DOHH2 (cell line): Measurements from ENCODE around the gene CACNA1D.

ENCODE experiments used
- H3F3A ChIP-seq: fragments of 200-600 bp; sonication (generic), shearing (Covaris generic); 2 replicates; pipeline ENCODE4 v1.6.0; 2016; ENCODE audit warnings: antibody characterized with exemption, mild to moderate bottlenecking; ENCODE audit not compliant: control insufficient read depth, insufficient read depth
- H3K27ac ChIP-seq: fragments of 200-600 bp; sonication (generic); 2 replicates; pipeline ENCODE4 v1.5.1; 2014; ENCODE audit warnings: low read depth, mild to moderate bottlenecking, low read length, moderate library complexity
- H3K27me3 ChIP-seq: fragments of 200-600 bp; sonication (generic); 2 replicates; pipeline ENCODE4 v1.6.1; 2014; ENCODE audit warnings: mild to moderate bottlenecking, low read length, mixed read lengths; ENCODE audit not compliant: control insufficient read depth
- H3K36me3 ChIP-seq: fragments of 200-600 bp; sonication (generic); 2 replicates; pipeline ENCODE4 v1.6.1; 2014; ENCODE audit warnings: mild to moderate bottlenecking, low read length, moderate library complexity, mixed read lengths; ENCODE audit not compliant: control insufficient read depth
- H3K4me1 ChIP-seq: fragments of 200-600 bp; sonication (generic); 2 replicates; pipeline ENCODE4 v1.6.1; 2014; ENCODE audit warnings: mild to moderate bottlenecking, low read length, mixed read lengths; ENCODE audit not compliant: control insufficient read depth
- H3K4me2 ChIP-seq: fragments of 200-600 bp; sonication (generic); 2 replicates; pipeline ENCODE4 v1.6.0; 2014; ENCODE audit warnings: mild to moderate bottlenecking, low read length, moderate library complexity
- H3K4me3 ChIP-seq: fragments of 200-600 bp; sonication (generic); 2 replicates; pipeline ENCODE4 v1.5.1; 2014; ENCODE audit warnings: mild to moderate bottlenecking, low read length, mixed read lengths
- H3K79me2 ChIP-seq: fragments of 200-600 bp; sonication (generic); 2 replicates; pipeline ENCODE4 v1.6.1; 2014; ENCODE audit warnings: mild to moderate bottlenecking, low read length, mixed read lengths; ENCODE audit not compliant: control insufficient read depth
- H3K9me2 ChIP-seq: fragments of 200-600 bp; sonication (generic); replicated peaks from 2 replicates; pipeline ENCODE4 v1.6.1; 2014; ENCODE audit warnings: mild to moderate bottlenecking, low read length, mixed read lengths; ENCODE audit not compliant: control insufficient read depth
- H3K9me3 ChIP-seq: fragments of 200-600 bp; sonication (generic); 2 replicates; pipeline ENCODE4 v1.6.1; 2014; ENCODE audit warnings: antibody characterized with exemption, low read length, mixed read lengths; ENCODE audit not compliant: control insufficient read depth, insufficient read depth
- H4K20me1 ChIP-seq: fragments of 200-600 bp; sonication (generic); 2 replicates; pipeline ENCODE4 v1.6.0; 2014; ENCODE audit warnings: low read depth, mild to moderate bottlenecking, antibody characterized with exemption, low read length, moderate library complexity; ENCODE audit not compliant: control insufficient read depth, insufficient read depth
- CTCF ChIP-seq: fragments of 200-600 bp; sonication (generic); IDR thresholded peaks from one replicate; pipeline ENCODE4 v1.5.1; 2014; ENCODE audit warnings: antibody characterized with exemption, mild to moderate bottlenecking, low read depth, low read length; ENCODE audit not compliant: poor library complexity, severe bottlenecking
- EZH2phosphoT487 ChIP-seq: fragments of 200-600 bp; sonication (generic); IDR thresholded peaks from 2 replicates; pipeline ENCODE4 v1.6.1; 2017; ENCODE audit warnings: borderline replicate concordance, mild to moderate bottlenecking, antibody characterized with exemption, low read length, moderate library complexity, mixed read lengths

CACNA1D gene

GRCh38 chr3:53835257-53835656 lies 340.8 kb downstream of the CACNA1D start:
- Histone ChIP-seq H4K20me1 (no peaks in the 10 kb centered on the region), H3K4me3 (no peak overlapping the region), H3K79me2 (no peaks in the 10 kb centered on the region), H3F3A (no peaks in the 10 kb centered on the region), H3K36me3 (no peaks in the 10 kb centered on the region), H3K27ac (no peak overlapping the region), H3K9me3 (no peaks in the 10 kb centered on the region), H3K9me2 (no peaks in the 10 kb centered on the region), H3K27me3 (no peaks in the 10 kb centered on the region), H3K4me1 (no peaks in the 10 kb centered on the region), H3K4me2 (no peak overlapping the region)
- TF ChIP-seq CTCF (no peak), EZH2phosphoT487 (no peak)

DNA sequence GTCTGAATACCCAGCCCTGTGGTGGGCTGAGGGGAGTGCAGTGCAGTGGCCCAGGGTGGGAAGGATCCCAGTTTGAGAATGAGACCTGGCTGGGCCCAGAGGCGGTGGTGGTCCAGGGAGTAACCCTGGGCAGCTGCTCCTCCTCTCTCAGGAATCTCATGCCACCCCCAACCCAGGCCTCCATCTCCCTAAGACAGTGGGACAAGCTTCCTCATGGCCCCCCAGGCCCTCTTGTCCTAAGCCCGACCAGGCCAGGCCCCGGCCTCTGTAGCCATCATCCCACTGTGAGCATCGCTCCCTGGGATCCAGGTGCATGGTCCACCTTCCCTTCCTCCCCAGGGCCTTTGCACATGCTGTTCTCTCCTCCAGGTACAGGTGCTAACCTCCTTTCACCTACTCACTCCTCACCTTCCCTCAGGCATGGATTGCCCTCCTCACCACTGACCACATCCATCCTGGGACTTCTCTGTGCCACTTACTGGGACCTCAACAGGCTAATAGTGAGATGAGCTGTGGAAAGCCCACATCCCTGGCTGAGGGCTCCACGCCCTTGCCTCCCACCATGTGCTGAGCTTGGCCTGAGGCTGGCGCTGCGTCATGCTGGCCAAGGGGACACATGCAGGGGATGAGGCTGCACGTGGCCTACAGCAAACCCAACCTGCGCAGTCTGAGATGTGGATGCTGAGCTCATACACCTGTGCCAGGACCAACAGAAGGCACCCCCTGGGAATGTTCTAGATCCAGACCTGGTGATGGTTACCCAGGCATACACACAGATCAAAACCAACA lies 341.9 kb downstream of the CACNA1D start:
- Histone ChIP-seq H3K27me3 (no peaks in the 10 kb centered on the region), H3K4me1 (no peaks in the 10 kb centered on the region), H3F3A (no peaks in the 10 kb centered on the region), H3K4me2 (no peak overlapping the region), H3K36me3 (no peaks in the 10 kb centered on the region), H4K20me1 (no peaks in the 10 kb centered on the region), H3K79me2 (no peaks in the 10 kb centered on the region), H3K4me3 (no peak overlapping the region), H3K9me3 (no peaks in the 10 kb centered on the region), H3K27ac (no peak overlapping the region), H3K9me2 (no peaks in the 10 kb centered on the region)
- no peak for TF ChIP-seq CTCF
- no peak for TF ChIP-seq EZH2phosphoT487

DNA sequence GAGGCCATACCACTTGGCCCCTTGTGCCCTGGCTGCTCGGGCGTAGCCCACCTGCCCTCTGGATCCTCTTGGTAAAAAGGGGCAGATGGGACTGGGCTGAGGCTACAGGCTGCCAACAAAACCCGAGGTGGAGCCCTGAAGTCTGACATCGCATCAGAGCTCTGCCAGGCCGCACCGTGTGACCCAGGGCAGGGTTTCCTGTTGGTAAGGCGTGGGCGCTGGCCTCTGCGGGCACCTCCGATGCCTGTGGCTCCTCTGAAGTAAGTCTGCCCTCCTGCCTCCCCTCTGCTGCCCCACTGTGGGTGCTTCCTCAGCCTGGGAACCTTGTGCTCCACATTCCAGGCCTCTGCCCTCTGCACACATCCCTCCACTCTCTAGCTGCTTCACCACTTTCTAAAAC lies 342.9 kb downstream of the CACNA1D start:
- Histone ChIP-seq H3K79me2 (no peaks in the 10 kb centered on the region), H3K4me3 (no peak overlapping the region), H3K27me3 (peaks cover under 1% of the 10 kb centered on the region; the same call in 1 of the 2 replicates), H3K4me1 (no peaks in the 10 kb centered on the region), H3K9me3 (no peaks in the 10 kb centered on the region), H3K36me3 (no peaks in the 10 kb centered on the region), H3K27ac (no peak overlapping the region), H3F3A (no peaks in the 10 kb centered on the region), H4K20me1 (no peaks in the 10 kb centered on the region), H3K9me2 (no peaks in the 10 kb centered on the region), H3K4me2 (no peak overlapping the region)
- TF ChIP-seq EZH2phosphoT487 = no peak
- no peak for TF ChIP-seq CTCF
